Measurements from ENCODE around the gene CSF2RB.

The CSF2RB gene

DNA sequence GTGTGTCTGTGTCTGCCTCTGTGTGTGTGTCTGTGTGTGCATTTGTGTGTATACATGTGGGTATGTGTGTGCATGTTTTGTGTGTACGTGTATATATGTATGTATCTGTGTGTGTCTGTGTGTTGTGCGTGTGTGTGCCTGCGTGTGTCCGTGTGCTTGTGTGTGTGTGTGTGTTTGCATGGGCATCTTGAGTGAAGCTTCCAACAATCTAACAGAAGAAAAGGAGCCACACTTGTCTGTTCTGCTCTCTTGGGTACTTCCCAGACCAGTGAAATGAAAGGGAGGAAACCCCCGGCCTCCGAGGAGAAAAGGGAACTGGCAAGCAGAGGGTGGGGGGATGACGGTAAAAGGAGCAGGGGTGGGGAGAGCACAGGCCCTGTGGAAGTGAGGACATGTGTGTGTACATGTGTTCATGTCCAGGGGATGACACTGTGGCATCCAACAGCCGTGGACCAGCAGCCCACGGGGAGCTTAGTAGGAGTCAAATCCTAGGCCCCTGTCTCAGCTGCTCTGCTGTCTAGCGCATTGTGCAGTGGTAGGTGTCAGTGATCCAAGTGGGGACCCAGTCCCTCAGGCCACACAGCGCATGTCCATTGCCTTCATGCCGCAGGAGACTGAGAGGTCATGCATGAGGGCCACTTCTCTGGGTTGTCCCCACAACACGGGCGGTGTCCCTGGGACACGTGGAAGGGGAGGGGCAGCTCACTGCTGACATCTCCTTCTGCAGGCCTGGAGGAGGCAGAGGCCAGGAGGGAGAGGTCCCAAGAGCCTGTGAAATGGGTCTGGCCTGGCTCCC is 8.1 kb downstream of the CSF2RB start:
- H3K27ac ChIP-seq: no peak overlapping the region
- no peak for TF ChIP-seq ZFX (IDR thresholded peaks at IDR 0.05)
- TF ChIP-seq, protein P1, sequence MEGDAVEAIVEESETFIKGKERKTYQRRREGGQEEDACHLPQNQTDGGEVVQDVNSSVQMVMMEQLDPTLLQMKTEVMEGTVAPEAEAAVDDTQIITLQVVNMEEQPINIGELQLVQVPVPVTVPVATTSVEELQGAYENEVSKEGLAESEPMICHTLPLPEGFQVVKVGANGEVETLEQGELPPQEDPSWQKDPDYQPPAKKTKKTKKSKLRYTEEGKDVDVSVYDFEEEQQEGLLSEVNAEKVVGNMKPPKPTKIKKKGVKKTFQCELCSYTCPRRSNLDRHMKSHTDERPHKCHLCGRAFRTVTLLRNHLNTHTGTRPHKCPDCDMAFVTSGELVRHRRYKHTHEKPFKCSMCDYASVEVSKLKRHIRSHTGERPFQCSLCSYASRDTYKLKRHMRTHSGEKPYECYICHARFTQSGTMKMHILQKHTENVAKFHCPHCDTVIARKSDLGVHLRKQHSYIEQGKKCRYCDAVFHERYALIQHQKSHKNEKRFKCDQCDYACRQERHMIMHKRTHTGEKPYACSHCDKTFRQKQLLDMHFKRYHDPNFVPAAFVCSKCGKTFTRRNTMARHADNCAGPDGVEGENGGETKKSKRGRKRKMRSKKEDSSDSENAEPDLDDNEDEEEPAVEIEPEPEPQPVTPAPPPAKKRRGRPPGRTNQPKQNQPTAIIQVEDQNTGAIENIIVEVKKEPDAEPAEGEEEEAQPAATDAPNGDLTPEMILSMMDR (conservative IDR thresholded peaks at IDR 0.05): no peak

DNA sequence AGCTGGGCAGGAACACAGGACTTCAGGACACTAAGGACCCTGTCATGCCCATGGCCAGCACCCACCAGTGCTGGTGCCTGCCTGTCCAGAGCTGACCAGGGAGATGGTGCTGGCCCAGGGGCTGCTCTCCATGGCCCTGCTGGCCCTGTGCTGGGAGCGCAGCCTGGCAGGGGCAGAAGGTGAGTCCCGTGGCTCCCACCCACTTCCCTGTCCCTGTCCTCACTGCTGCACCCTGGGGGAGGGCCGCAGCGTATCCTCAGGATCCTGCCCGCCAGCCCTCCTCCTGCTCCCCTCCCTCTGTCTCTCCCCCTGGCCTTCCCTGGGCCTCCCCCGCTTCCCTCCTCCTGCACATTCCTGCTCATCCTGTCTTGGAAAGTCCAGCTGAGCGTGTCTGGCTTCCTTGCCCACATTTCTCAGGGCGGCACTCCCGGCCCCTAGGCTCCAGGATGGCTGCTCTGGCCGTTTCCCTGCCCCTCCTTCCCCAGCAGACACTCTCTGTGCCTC is 8.7 kb downstream of the CSF2RB start:
- TF ChIP-seq ZFX (IDR thresholded peaks at IDR 0.05): no peak
- TF ChIP-seq, protein P1 (conservative IDR thresholded peaks at IDR 0.05): no peak
- H3K27ac ChIP-seq: no peak overlapping the region

DNA sequence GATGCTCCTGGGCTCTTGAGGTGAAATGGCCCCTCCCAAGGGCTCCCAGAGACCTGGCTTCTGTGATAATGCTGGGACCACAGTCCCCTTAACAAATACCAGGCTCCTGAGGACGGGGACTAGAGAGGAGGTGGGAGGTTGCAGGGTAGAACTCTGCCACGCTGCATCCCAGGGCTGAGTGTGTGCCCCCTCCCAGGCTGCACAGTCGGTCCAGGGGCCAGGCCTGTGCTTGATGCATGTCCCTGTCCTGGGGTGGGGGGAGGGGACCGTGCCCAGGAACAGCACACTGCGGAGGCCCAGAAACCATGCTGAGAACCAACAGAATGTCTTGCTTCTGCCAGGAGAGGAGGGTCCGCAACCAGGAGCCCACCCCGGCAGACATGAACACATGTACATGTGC is 9.3 kb downstream of the CSF2RB start:
- TF ChIP-seq, protein P1 (conservative IDR thresholded peaks at IDR 0.05): no peak
- no peak for TF ChIP-seq ZFX (IDR thresholded peaks at IDR 0.05)
- H3K27ac ChIP-seq: no peak overlapping the region

DNA sequence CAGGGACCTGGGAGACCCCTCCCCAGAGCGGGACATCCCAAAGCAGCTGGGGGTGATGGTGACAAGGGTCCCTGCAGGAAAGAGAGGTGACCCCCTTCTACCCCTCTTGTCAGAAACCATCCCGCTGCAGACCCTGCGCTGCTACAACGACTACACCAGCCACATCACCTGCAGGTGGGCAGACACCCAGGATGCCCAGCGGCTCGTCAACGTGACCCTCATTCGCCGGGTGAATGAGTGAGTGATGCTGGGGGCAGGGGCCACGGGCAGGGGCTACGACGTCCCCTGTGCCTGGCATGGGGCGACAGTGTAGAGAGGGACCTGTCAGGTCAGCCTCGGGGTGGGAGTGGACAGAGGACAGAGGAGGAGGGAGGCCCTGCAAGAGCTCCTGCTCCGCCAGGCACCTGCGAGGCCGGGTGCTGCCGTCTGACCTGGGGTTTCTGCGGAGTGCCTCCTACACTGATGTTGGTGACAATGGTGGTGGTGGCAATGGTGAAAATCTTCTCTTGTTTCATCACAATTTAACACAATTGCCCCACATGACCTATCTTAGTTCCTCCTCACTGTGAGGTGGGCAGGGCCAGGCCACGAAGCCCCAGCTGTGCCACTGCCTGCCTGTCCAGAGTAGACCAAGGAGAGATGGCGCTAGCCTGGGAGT is 9.8 kb downstream of the CSF2RB start:
- TF ChIP-seq, protein P1 (conservative IDR thresholded peaks at IDR 0.05): no peak
- TF ChIP-seq ZFX (IDR thresholded peaks at IDR 0.05): no peak
- no peak overlapping the region for H3K27ac ChIP-seq

DNA sequence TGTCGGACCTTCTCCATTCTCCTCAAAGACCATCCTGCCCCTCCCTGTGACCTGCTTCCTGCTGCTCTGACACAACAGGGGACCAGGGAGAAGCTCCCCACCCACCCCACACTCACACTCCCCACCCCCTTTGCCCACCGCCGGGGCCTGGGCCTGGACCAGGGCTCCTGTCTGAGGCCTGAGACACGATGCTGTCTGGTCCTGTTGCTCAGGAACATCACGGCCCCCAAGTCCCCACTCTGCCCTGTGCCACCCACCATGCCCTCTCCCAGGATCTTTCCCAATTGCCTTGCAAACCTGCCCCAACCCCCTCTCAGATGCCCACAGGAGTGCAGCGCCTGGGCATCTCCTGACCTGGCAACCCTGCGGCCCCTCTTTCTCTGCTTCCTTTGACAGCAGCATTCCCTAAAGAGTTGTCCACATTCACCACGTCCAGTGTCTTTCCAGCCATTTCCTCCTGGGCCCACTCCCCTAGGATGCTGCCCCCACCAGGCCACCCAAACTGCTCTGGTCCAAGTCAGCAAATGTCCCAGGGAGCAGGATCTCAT is 10.8 kb downstream of the CSF2RB start:
- no peak for TF ChIP-seq ZFX (IDR thresholded peaks at IDR 0.05)
- TF ChIP-seq, protein P1 (conservative IDR thresholded peaks at IDR 0.05): no peak

DNA sequence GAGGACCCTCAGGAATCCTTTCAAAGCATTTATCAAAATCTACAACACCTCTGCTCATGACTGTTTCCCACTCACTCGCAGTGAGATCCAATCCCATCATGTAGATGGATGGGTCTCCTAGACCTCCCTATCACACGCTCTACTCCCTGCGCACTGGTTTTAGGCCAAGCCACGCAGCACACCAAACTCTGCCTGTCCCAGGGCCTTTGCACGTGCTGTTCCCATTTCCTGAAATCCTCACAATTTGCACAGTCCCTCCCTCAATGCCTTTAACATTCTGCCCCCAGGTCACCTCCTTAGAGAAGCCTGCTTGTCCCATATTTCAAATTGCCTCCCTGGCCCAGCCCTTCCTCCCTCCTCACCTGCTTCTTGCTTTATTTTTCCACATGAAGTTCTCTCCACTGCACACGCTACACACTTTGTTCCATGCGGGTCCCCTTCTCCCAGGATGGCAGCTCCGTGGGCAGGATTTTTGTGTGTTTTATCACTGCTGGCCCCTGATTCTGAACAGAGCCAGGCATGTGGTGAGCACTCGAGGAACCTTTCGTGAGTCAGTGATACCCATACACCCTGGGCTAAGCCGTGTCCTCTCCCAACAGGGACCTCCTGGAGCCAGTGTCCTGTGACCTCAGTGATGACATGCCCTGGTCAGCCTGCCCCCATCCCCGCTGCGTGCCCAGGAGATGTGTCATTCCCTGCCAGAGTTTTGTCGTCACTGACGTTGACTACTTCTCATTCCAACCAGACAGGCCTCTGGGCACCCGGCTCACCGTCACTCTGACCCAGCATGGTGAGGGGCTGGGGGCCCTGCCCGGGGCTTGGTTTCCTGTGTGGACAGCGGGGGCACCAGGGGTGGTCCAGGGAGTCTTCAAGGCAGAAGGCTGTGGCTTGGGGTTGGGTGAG is 12.2 kb downstream of the CSF2RB start:
- no peak for TF ChIP-seq ZFX (IDR thresholded peaks at IDR 0.05)
- TF ChIP-seq, protein P1 (conservative IDR thresholded peaks at IDR 0.05): no peak
- no peak overlapping the region for H3K27ac ChIP-seq

More for the DNA sequence above, 10.8 kb downstream of the CSF2RB start:
- no peak overlapping the region for H3K27ac ChIP-seq
